GM04503 (cell line): ENCODE data around the gene MGAT5.
A peak's percentile ranks its signal among the peaks of the same experiment; 100 is the strongest.

Source experiments
- DNase-seq: peaks from one replicate; pipeline ENCODE4 v3.0.0-alpha.2; 2012; ENCODE audit warnings: low read depth

The MGAT5 gene, protein sequence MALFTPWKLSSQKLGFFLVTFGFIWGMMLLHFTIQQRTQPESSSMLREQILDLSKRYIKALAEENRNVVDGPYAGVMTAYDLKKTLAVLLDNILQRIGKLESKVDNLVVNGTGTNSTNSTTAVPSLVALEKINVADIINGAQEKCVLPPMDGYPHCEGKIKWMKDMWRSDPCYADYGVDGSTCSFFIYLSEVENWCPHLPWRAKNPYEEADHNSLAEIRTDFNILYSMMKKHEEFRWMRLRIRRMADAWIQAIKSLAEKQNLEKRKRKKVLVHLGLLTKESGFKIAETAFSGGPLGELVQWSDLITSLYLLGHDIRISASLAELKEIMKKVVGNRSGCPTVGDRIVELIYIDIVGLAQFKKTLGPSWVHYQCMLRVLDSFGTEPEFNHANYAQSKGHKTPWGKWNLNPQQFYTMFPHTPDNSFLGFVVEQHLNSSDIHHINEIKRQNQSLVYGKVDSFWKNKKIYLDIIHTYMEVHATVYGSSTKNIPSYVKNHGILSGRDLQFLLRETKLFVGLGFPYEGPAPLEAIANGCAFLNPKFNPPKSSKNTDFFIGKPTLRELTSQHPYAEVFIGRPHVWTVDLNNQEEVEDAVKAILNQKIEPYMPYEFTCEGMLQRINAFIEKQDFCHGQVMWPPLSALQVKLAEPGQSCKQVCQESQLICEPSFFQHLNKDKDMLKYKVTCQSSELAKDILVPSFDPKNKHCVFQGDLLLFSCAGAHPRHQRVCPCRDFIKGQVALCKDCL

DNA sequence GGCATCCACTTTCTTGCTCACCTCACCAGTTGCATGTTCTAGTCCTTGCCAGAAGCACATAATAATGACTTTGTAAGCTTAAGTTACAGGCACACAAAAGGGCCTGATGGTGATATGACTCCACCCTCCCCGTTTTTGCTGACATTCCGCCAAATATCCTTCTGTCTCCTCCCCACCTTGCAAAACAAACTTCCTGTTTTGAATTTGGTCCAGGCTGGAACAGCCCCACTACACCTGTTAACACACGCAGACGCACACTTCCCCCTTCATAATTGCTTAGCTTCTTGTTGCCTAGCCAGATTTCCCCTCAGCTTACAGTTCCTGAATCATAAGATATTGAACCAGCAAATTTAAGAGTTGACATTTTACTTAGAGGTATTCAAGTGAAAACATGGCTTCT lies at the start of gene MGAT5:
MGAT5 (plus strand) TSS at position 269 of the 400 bp plus-strand sequence. CDS start 332 bp downstream, outside the sequence.
- no peak for DNase-seq

DNA sequence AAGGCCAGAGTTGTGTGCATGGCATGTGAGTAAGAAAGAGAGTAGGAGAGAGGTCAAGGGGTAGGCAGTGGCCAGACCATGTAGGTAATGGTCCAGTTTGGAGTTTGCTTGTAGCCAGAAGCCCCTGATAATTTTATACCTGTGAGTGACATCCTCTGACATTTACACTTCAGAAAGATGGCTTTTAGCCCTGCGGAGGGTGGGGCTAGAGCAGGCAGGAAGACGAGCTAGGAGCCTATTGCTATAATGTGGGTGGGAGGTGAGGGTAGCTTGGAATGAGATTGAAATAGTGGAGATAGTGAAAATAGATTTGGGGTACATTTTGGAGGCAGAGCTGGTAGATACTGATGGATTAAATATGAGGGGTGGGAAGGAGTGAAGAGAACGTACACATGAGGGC lies 48.8 kb upstream of the MGAT5 start:
- no peak for DNase-seq

DNA sequence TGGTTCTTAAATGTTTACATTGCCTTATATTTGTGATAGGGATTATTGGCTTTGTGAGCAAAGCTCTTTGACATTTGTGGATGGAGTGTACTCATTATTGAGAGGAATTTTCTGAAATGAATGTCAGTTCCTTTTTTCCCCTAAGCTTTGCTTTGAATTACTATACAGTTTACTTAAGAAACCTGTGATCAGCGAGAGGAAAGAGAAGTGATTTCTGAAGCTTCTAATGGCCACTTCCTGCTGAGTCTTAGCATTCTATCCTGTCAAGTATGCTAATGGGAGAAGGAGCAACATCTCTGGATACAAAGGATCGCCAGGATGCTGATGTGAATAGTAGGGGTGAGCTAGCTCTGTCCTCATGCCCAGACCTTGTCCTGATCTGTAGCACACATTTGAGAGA lies 47.8 kb upstream of the MGAT5 start:
- DNase-seq: no peak

DNA sequence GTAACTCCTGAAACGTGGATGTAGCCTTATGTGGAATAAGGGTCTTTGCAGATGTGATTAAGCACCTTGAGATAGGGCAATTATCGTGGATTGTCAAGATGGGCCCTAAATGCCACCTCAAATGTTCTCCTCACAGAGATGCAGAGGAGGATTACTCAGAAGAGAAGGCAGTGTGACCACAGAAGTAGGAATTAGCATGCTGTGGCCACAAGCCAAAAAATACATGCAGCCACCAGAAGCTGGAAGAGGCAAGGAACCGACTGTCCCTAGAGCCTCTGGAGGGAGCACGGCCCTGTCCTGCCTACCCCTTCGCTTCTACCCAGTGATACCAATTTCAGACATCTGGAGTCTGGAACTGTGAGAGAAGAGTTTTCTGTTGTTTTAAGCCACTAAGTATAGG lies 47.3 kb upstream of the MGAT5 start:
- peak; percentile 27 for DNase-seq

DNA sequence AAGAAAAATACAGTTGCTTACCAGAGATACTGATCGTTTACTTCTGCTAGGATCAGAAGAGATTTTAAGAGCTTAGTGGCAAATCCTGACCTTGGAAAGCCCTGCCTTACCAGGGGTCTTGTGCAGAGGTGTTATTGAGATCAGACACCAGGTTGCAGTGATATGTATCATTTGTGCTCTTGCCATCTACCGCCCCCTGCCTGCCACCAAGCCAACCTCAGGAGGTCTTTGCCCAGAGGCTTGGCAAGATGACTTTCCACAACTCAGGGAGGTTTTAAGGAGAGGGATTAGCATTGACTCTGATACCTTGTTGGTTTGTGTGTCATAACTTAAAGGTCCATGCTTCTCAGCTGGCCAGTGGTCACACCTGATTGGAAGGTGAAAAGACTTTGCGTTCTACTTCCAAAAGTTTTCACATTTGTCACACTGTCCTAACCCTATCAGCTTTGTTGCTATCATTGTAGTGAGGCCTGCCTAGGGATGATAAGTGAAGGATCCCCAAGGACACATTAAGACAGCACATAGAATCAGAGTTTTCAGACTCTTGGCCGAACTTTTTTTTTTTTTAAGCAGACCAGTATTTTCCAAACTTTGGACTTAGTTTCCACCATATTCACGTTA lies 46.2 kb upstream of the MGAT5 start:
- no peak for DNase-seq

DNA sequence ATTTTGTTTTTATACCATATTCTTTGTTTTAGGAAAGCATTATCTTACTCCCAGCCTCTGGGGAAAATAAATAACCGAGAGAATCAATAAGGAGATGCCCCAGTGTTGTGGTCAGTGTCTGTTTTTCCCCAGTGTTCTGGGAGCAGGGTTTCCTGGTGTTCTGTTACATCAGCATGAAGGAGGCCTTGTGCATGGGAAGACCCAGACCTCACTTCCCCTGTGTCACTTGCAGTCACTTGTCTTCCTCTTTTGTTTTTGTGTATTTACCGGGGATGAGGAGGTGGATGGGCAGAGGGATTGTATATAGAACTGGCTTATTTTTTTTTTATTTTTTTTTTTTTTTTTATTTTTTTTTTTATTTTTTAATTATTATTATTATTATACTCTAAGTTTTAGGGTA lies 45.0 kb upstream of the MGAT5 start:
- DNase-seq: no peak

DNA sequence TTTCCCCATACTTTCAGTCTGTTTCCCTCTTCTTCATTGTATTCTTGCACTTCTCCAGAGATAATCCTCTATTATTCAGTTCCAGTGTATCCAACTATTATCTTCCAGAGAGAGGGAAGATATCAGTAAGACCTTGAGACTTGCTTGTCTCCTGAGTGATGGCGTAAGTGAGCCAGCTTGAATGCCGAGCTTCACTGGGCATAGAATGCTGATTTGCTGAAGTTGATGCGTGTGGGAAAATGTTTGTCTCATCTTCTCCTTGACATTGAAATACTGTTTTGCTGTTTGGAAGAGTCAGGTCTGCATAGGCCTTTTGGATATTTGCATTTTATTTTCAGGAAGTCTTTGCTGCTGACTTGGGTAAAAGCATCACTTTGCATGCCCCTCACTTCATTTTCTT lies 41.1 kb upstream of the MGAT5 start:
- DNase-seq: no peak

DNA sequence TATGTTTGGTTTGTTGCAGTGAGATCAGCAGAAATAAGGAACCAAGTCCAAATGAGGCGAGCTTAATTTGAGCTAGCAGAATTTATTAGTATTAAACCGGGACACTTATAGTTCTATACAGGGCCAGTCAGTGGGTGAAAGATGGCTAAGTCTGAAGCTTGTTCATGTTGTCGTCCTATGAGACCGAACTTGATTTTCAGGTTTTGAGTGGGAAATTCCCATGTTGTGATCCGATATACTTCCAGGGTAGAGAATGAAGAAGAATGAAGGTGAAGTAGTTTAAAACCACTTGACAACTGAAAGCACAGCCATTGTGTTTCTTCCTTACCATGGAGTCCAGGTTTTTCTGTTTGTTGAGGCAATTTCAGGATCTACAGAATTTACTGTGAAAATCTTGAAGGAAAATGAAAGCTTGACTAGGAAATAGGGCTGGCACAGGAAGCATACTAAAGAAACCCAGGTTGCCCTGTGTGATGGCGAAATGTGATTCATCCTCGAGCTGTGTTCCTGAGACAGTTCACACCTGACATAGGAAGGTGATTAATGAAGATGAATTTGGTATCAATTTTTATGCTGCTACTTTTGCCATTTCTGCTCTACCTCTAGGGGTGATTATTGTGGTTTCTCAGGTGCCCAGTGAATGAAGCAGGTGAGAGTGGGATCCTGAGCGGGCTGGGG lies 37.6 kb upstream of the MGAT5 start:
- DNase-seq: no peak

DNA sequence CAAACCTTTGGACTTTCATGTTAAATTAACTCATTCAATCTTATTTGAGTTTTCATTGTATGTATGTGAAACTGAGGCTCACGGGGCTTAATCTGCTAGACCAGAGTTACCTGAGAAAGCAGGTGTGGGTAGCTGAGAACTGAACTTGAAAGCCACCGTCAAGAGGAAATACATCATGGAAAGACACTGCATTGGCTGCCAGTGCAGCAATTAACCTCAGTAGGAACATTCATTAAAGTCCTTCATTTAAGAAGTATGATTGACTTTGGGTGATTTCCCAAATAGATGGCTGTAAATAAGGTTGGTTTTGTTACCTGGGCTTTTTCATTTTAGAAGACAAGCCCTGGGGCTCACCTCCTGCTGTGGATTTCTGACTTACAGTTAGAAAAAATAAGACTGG lies 36.5 kb upstream of the MGAT5 start:
- DNase-seq: no peak

DNA sequence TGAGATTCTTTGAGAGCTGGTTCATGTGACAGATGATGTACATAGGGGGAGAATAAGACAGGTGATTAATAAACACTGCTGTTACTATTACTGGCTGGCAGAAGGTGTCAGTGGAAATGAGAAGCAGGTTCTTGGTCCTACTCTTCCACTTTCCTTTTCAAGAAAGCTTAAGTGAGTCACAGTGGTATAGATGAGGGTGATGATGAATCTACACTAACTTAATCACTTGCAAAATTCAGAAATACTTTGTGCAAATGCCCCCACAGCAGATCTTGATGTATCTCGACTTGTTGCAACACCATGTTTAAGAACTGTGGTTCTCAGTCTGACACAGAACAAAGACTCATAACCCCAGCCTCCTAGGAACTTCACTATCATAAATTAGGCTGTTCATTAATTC lies 35.9 kb upstream of the MGAT5 start:
- no peak for DNase-seq

DNA sequence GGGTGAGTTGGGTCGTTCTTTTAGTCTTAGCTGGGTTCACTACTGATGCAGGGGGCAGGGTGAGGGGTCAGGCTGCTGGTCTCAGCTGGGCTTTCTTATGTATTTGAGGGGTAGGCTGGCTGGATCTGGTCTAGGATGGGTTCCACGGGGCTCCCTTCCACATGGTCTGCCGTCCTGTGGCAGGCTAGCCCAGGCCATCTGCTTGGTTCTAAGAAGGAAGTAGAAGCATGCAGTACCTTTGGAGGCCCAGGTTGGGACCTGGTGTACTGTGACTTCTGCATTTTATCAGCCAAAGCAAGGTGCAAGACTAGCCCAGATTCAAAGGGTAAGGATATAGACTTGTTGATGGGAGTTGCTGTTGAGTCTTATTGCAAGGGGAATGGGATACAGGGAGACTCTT lies 35.5 kb upstream of the MGAT5 start:
- DNase-seq: no peak

DNA sequence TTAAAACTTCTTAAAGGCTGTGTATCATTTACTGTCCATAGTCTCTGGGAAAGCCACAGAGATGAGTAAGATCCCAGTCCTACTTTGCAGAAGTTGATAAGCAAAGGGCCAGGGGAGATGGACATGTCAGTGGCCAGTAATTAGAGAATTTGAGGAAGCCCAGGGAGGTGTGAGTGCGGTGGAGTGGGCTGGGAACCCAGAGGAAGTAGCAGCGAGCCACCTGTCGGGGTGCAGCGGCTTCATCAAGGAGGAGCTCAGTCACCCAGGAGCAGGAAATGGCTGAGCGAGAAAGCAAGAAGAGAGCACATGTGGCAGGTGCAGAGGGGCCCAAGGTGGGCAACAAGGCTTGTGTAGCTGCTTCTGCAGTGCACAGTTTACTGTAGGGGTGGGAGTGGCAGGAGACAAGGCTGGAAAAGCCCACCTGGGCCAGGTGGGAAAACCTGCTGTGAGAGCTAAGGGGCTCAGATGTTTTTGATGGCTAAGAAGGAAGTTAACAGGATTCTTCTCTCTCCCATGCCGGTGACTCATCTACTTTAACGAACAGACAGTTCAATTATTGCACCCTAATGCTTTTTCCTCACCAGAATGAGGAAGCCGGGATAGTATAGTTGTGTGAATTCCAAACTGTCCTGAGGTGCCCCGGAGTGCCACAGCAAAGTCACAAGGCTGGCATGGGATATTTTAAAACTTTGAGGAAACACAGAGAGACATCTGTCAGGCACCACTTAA lies 34.8 kb upstream of the MGAT5 start:
- DNase-seq: no peak

DNA sequence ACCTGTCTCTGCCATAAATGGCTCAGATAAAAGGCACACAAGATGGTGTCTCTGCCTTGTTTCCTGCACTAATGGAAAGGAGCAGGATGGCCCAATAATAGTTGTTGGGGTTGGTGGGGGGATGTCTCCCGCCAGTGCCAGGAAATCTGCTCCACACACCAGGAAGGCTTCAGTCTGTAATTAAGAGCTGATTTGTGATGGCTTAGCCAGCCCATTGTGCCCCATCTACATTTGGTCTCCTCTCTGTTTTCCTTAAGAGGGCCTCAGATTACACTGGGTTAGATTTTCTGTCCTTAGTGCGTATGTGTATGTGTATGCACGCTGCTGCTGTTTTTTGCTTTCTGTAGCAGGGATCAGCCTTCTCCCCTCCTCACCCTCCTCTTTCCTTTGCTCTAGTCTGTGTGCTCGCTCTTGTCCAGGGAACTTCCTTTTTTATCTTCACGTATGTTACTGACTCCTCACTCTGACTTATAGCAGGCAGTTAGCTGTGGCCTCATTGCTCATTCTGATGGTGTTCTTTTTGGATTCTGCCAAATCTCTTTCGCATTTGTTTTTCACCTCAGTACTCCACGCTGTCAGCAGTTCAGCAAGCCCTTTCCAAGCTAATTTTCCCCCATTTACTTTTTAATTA lies 33.4 kb upstream of the MGAT5 start:
- no peak for DNase-seq

DNA sequence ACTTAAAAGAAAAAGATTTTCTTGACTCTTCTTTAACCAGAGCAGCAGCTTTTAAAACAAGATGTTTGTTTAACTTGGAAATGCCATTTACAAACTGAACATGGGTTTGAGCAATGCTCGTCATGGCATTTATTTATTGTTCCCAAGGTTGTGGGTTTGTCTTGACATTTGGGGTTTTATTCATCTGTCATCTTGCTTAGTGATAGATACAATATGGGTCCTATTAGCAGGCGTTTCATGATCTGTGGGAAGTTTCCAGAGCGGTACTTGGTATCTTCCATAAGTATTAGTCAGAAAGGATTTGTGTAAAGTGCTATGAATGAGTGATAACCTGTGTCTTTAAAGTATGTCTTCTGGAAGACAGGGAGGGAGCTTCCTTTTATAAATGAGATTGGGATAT lies 29.9 kb upstream of the MGAT5 start:
- DNase-seq: no peak

DNA sequence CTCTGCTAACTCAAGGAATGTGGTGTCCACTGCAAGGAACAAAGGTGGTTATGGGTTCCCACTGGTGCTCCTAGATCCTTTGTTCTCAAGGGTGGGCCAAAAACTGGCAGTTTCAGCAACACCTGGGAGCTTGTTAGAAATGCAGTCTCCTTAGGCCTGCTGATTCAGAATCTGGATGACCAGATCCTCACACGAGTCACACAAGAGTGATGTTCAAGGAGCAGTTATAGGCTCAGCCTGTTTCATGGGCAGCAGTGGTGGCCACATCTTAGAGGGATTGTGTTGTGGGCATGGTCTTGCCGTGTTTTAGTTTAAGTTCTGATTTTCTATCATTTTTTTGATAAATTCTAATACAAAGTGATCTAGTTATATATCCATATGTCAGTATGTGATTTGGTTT lies 28.7 kb upstream of the MGAT5 start:
- DNase-seq: no peak

DNA sequence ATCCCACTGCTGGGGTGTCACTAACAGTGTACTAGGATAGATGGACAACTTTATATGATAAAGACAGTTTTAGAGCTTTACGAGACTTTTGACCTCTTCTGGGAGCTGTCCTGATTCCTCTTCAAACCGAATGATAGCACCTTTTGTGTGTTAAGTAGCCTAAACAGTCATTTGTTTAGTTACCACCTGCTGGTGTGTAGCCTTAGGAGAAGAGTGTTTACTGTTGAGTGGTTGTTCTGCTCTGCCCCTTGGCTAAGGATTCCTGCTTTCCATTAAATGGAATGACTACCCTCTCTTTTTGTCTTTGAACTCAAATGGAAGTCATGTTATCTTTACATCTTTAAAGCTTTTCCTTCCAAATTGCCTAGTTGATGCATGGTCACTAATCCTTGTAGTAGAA lies 28.0 kb upstream of the MGAT5 start:
- no peak for DNase-seq

DNA sequence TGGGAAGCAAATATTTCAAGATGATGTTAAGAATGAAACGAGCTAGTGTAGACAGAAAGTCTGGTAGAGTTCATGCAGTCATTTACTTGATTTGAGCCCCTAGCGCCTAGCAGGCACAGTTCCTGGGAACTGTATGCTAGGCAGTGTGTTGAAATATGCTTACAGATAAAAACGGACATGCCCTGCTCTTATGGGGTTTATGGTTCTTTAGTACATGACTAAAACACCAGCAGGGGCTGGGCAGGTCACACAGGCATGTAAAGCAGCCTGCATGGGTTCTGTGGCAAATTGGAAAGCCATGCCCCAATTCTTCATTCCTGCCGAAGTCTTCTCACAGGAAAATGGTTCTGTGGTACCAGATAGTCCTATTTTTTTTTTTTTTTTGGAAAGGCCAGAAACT lies 27.3 kb upstream of the MGAT5 start:
- no peak for DNase-seq

DNA sequence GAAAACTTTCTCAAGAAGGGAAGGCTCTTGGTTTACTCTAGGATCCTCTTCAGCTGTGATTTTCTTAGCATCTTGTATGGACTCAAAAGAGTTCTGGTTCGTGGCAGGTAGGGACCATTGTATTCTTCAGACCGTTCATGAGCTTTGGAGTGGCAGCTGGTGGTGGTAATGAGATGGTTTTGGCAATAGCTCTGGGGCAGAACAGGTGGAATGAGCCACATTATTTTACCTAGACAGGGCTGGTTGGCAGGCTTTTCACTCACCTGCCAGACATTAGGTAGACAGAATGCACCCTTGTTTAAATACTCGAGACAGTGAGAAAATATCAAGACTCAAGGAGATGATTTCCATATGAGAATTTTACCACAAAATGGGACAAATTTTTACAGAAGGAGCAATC lies 26.2 kb upstream of the MGAT5 start:
- DNase-seq: no peak

DNA sequence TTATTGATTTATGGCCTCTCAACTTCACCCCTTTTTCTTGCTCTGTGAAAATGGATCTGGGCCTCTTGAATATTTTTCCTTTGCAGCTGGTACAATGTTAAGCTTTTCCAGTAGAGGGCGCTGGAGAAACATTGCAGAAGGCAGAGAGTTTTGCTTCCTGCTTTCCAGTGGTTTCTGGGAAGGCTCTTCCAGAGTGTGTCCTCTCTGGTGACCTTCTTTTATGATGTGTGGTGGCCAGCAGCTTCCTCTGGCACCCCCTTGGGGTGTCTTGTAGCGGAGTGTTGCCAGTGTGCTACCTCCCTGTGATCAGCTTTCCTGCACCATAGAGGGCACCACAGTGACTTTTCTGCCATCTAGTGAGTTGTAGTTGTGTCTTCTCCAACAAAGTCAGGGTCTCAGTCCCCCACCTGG lies 25.4 kb upstream of the MGAT5 start:
- DNase-seq: no peak

DNA sequence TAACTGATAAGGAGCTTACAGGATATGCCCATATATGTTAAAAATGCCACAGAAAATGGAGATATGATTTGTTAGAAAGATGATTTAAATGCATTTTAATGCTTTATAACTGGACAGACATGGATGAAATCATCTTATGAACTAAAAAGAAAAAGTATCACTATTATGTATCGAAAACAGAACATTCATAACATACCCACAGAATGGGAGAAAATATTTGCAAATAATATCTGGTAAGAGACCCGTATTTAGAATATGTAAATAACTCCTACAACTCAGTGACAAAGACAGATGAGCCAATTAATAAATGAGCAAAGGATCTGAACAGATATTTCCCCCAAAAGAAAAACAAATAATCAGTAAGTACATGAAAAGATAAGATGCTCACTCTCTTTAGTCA lies 24.3 kb upstream of the MGAT5 start:
- DNase-seq: no peak

DNA sequence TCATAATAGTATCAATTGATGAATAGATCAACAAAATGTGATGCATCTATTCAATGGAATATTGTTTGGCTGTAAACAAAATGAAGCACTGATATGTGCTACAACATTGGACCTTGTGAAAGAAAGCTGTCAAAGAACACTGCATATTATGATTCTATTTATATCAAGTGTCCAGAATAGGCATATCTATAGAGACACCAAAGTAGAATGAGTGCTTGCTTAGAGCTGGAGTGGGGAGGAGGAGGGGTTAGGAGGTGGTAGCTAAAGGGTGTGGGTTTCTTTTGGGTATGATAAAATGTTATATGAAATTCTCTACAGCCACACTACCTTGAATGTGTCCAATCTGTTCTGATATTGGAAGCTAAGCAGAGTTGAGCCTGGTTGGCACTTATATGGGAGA lies 23.0 kb upstream of the MGAT5 start:
- no peak for DNase-seq
